OCI-M2 (cell line): ENCODE data around the gene MCM7.
A peak's percentile ranks its signal among the peaks of the same experiment; 100 is the strongest.

Experiments
- DNase-seq: peaks from one replicate; lab custom pipeline; 2025; ENCODE audit not compliant: unreplicated experiment; lab: John Stamatoyannopoulos, UW

MCM7 gene

GRCh38 chr7:100124301-100125230 is 23.4 kb upstream of the MCM7 start:
- DNase-seq = no peak

- no peak for DNase-seq
These were observed 21.4 kb upstream of the MCM7 start for GRCh38 chr7:100122568-100122967.

- DNase-seq = no peak
These were observed 20.9 kb upstream of the MCM7 start for GRCh38 chr7:100122067-100122466.

- DNase-seq = no peak
These were observed 19.5 kb upstream of the MCM7 start for GRCh38 chr7:100120733-100121036.

GRCh38 chr7:100119970-100120732 is 19.0 kb upstream of the MCM7 start:
- DNase-seq = no peak

- peak; percentile 72 for DNase-seq
These were observed 18.1 kb upstream of the MCM7 start, which contains the start of the genes CNPY4 and TAF6 for GRCh38 chr7:100119072-100119969. Gene CNPY4, plus strand, starts transcription at chr7:100119634. Its CDS starts 111 bp downstream, at chr7:100119745. Gene TAF6, minus strand, starts transcription at chr7:100119358. Its CDS starts 5,149 bp downstream, at chr7:100114209.

- no peak for DNase-seq
These were observed 17.3 kb upstream of the MCM7 start for GRCh38 chr7:100118388-100119071.

- no peak for DNase-seq
These were observed 13.8 kb upstream of the MCM7 start for GRCh38 chr7:100115026-100115425.

GRCh38 chr7:100111914-100112313 is 10.7 kb upstream of the MCM7 start:
- DNase-seq = no peak

GRCh38 chr7:100111156-100111555 is 10.0 kb upstream of the MCM7 start:
- DNase-seq = no peak

GRCh38 chr7:100109521-100110163 is 8.4 kb upstream of the MCM7 start:
- no peak for DNase-seq

- no peak for DNase-seq
These were observed 6.7 kb upstream of the MCM7 start for GRCh38 chr7:100107890-100108289.

- DNase-seq = no peak
These were observed 6.0 kb upstream of the MCM7 start for GRCh38 chr7:100107125-100107737.

- no peak for DNase-seq
These were observed 5.4 kb upstream of the MCM7 start for GRCh38 chr7:100106633-100107032.

GRCh38 chr7:100105534-100105933 is 4.3 kb upstream of the MCM7 start:
- no peak for DNase-seq

GRCh38 chr7:100102950-100103840 is 2.0 kb upstream of the MCM7 start:
- no peak for DNase-seq

GRCh38 chr7:100100420-100101015 is 679 bp downstream of the MCM7 start:
- no peak for DNase-seq

- DNase-seq = no peak
These were observed 1.7 kb downstream of the MCM7 start for GRCh38 chr7:100099452-100099851.
